HepG2 (cell line): ENCODE data around the gene LITAFD. TPM values are rescaled to one million over a fixed set of nuclear protein-coding genes. Genes with fewer than 3 reads are reported as not detected.

Source experiments
- HES4 ChIP-seq: sonication (generic); formaldehyde crosslinking; IDR thresholded peaks from 2 replicates; pipeline ENCODE4 v1.9.0; 2021; ENCODE audit warnings: mild to moderate bottlenecking, missing genetic modification reagents, borderline replicate concordance
- NFATC3 ChIP-seq: sonication (generic); formaldehyde crosslinking; IDR thresholded peaks from 2 replicates; pipeline ENCODE4 v1.5.1; 2020; ENCODE audit warnings: mild to moderate bottlenecking, missing genetic modification reagents
- RAD51 ChIP-seq: fragments of 450-650 bp; IDR thresholded peaks from 2 replicates; pipeline ENCODE4 v1.6.1; 2016; ENCODE audit warnings: borderline replicate concordance
- RFX5 ChIP-seq: IDR thresholded peaks from 2 replicates; pipeline ENCODE4 v1.6.1; 2011; ENCODE audit warnings: low read depth, low read length, improper control_type of control experiment
- ZBTB3 ChIP-seq: sonication (generic); formaldehyde crosslinking; IDR thresholded peaks from 2 replicates; pipeline ENCODE4 v1.4.0; 2020; ENCODE audit warnings: low read depth, mild to moderate bottlenecking, moderate library complexity, missing genetic modification reagents, borderline replicate concordance
- ZFP36 ChIP-seq: fragments of 150-350 bp; IDR thresholded peaks from 2 replicates; pipeline ENCODE4 v1.6.1; 2018; ENCODE audit warnings: borderline replicate concordance, low read length, low read depth; ENCODE audit not compliant: partially characterized antibody
- ZNF12 ChIP-seq: sonication (generic); formaldehyde crosslinking; IDR thresholded peaks from 2 replicates; pipeline ENCODE4 v1.5.0; 2020; ENCODE audit warnings: missing genetic modification reagents
- ZNF225 ChIP-seq: sonication (generic); formaldehyde crosslinking; IDR thresholded peaks from 2 replicates; pipeline ENCODE4 v1.4.0; 2020; ENCODE audit warnings: mild to moderate bottlenecking, missing genetic modification reagents
- ZNF274 ChIP-seq: sonication (generic); formaldehyde crosslinking; IDR thresholded peaks from 2 replicates; pipeline ENCODE4 v1.5.1; 2020; ENCODE audit warnings: mild to moderate bottlenecking, missing genetic modification reagents
- ZNF33A ChIP-seq: sonication (generic); formaldehyde crosslinking; IDR thresholded peaks from 2 replicates; pipeline ENCODE4 v1.5.1; 2020; ENCODE audit warnings: missing genetic modification reagents, mild to moderate bottlenecking, moderate library complexity, borderline replicate concordance
- ZNF34 ChIP-seq: sonication (generic); formaldehyde crosslinking; IDR thresholded peaks from 2 replicates; pipeline ENCODE4 v1.4.0; 2020; ENCODE audit warnings: mild to moderate bottlenecking, missing genetic modification reagents, borderline replicate concordance
- ZNF878 ChIP-seq: sonication (generic); formaldehyde crosslinking; IDR thresholded peaks from 2 replicates; pipeline ENCODE4 v1.8.1; 2023; ENCODE audit warnings: mild to moderate bottlenecking, missing genetic modification reagents, moderate library complexity
- polyA plus RNA-seq, 8 experiments: library from polyadenylated mRNA; depleted of rRNA in 3 of 8; stranded (reverse) in 7 of 8; unstranded in 1 of 8; fragments of >200 nt; fragmentation: Illumina TruSeq in 4 of 8; extraction: Trizol in 4 of 8; gene quantifications; 2 replicates each; pipeline versions ENCODE4 v1.2.1 to v1.2.3, GENCODE V29; 2011 to 2016; ENCODE audit warnings: low read depth in 4 of 8, missing spikeins in 1 of 8, mixed read lengths in 1 of 8; ENCODE audit not compliant: insufficient read depth in 1 of 8
- total RNA-seq, 5 experiments: library from RNA; depleted of rRNA; stranded (reverse); fragments of >200 nt; fragmentation: Illumina TruSeq; extraction: Trizol; gene quantifications; 2 replicates each; pipeline ENCODE4 v1.2.3, GENCODE V29; 2016; ENCODE audit warnings: low read depth in 1 of 5
- TF ChIP-seq, protein P1 (sequence below): sonication (generic); formaldehyde crosslinking; IDR thresholded peaks from 2 replicates; pipeline ENCODE4 v1.5.1; 2020; ENCODE audit warnings: missing genetic modification reagents, mild to moderate bottlenecking, borderline replicate concordance
- TF ChIP-seq, protein P2 (sequence below): IDR thresholded peaks from 2 replicates; pipeline ENCODE4 v1.6.1; 2016; ENCODE audit warnings: missing compliant biosample characterization, missing genetic modification reagents, borderline replicate concordance
- TF ChIP-seq, protein P3 (sequence below): sonication (generic); formaldehyde crosslinking; IDR thresholded peaks from 2 replicates; pipeline ENCODE4 v1.4.0; 2020; ENCODE audit warnings: missing genetic modification reagents, borderline replicate concordance
- TF ChIP-seq, protein P4 (sequence below): IDR thresholded peaks from 2 replicates; pipeline ENCODE4 v1.6.1; 2012; ENCODE audit warnings: low read length, improper control_type of control experiment

The LITAFD gene
- total and polyA plus RNA-seq, 2 of the 13 experiments (the other 11 are each of a cell fraction or from before 2014, with no cell fraction given) = not detected

DNA sequence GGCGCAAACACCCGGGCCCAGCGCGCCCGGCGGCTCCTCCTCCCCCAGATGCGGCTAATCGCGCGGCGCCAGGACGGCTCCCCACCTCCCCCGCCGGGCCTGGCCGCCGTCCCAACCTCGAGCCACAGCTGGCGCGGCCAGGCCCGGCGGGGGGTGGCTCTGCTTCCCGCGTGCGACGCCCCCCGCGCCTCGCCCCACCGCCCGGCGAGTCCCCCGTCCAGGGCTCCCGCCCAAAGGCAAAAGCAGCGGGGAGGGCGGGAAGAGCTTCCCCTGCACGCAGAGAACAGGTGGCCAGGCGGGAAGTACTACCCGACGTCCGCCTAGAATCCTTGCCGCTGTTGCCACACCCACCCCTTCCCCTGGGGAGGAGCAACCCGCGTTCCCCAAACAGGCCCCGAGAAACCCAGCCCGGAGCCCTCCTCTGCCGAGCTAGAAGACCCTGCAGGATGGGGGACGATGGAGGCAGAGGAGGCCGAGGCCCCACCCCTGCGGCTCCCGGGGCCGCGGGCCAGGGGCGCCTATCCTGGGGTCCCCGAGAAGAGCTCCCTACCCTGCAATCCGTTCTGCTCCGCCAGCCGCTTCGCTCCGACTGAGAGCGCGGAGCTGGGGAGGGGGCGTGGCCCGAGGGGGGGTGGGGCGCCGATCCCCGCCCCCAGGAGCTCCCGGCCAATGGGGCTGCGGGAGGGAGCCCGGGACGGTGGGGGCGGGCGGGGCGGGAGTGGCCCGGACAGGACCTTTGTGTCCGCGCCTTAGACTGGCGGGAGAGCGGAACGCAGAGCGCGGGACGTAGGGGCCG lies 13.5 kb upstream of the LITAFD start, which contains the start of gene CARHSP1 (continued):
- no peak for TF ChIP-seq ZNF878 (CRISPR knock-in tag)
- TF ChIP-seq, protein P1, sequence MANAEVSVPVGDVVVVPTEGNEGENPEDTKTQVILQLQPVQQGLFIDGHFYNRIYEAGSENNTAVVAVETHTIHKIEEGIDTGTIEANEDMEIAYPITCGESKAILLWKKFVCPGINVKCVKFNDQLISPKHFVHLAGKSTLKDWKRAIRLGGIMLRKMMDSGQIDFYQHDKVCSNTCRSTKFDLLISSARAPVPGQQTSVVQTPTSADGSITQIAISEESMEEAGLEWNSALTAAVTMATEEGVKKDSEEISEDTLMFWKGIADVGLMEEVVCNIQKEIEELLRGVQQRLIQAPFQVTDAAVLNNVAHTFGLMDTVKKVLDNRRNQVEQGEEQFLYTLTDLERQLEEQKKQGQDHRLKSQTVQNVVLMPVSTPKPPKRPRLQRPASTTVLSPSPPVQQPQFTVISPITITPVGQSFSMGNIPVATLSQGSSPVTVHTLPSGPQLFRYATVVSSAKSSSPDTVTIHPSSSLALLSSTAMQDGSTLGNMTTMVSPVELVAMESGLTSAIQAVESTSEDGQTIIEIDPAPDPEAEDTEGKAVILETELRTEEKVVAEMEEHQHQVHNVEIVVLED (CRISPR knock-in tag) = peak; percentile 32; the same call in 1 of the 2 replicates
- no peak for TF ChIP-seq ZNF34 (CRISPR knock-in tag)
- TF ChIP-seq, protein P2, sequence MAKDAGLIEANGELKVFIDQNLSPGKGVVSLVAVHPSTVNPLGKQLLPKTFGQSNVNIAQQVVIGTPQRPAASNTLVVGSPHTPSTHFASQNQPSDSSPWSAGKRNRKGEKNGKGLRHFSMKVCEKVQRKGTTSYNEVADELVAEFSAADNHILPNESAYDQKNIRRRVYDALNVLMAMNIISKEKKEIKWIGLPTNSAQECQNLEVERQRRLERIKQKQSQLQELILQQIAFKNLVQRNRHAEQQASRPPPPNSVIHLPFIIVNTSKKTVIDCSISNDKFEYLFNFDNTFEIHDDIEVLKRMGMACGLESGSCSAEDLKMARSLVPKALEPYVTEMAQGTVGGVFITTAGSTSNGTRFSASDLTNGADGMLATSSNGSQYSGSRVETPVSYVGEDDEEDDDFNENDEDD (CRISPR knock-in tag) = peak; percentile 90
- no peak; the same call in 1 of the 2 replicates for TF ChIP-seq NFATC3 (CRISPR knock-in tag)
- TF ChIP-seq ZFP36 = no peak
- TF ChIP-seq ZNF274 (CRISPR knock-in tag) = peak; percentile 87
- TF ChIP-seq, protein P3, sequence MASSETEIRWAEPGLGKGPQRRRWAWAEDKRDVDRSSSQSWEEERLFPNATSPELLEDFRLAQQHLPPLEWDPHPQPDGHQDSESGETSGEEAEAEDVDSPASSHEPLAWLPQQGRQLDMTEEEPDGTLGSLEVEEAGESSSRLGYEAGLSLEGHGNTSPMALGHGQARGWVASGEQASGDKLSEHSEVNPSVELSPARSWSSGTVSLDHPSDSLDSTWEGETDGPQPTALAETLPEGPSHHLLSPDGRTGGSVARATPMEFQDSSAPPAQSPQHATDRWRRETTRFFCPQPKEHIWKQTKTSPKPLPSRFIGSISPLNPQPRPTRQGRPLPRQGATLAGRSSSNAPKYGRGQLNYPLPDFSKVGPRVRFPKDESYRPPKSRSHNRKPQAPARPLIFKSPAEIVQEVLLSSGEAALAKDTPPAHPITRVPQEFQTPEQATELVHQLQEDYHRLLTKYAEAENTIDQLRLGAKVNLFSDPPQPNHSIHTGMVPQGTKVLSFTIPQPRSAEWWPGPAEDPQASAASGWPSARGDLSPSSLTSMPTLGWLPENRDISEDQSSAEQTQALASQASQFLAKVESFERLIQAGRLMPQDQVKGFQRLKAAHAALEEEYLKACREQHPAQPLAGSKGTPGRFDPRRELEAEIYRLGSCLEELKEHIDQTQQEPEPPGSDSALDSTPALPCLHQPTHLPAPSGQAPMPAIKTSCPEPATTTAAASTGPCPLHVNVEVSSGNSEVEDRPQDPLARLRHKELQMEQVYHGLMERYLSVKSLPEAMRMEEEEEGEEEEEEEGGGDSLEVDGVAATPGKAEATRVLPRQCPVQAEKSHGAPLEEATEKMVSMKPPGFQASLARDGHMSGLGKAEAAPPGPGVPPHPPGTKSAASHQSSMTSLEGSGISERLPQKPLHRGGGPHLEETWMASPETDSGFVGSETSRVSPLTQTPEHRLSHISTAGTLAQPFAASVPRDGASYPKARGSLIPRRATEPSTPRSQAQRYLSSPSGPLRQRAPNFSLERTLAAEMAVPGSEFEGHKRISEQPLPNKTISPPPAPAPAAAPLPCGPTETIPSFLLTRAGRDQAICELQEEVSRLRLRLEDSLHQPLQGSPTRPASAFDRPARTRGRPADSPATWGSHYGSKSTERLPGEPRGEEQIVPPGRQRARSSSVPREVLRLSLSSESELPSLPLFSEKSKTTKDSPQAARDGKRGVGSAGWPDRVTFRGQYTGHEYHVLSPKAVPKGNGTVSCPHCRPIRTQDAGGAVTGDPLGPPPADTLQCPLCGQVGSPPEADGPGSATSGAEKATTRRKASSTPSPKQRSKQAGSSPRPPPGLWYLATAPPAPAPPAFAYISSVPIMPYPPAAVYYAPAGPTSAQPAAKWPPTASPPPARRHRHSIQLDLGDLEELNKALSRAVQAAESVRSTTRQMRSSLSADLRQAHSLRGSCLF (CRISPR knock-in tag) = no peak
- no peak; the same call in 1 of the 2 replicates for TF ChIP-seq RFX5
- TF ChIP-seq, protein P4, sequence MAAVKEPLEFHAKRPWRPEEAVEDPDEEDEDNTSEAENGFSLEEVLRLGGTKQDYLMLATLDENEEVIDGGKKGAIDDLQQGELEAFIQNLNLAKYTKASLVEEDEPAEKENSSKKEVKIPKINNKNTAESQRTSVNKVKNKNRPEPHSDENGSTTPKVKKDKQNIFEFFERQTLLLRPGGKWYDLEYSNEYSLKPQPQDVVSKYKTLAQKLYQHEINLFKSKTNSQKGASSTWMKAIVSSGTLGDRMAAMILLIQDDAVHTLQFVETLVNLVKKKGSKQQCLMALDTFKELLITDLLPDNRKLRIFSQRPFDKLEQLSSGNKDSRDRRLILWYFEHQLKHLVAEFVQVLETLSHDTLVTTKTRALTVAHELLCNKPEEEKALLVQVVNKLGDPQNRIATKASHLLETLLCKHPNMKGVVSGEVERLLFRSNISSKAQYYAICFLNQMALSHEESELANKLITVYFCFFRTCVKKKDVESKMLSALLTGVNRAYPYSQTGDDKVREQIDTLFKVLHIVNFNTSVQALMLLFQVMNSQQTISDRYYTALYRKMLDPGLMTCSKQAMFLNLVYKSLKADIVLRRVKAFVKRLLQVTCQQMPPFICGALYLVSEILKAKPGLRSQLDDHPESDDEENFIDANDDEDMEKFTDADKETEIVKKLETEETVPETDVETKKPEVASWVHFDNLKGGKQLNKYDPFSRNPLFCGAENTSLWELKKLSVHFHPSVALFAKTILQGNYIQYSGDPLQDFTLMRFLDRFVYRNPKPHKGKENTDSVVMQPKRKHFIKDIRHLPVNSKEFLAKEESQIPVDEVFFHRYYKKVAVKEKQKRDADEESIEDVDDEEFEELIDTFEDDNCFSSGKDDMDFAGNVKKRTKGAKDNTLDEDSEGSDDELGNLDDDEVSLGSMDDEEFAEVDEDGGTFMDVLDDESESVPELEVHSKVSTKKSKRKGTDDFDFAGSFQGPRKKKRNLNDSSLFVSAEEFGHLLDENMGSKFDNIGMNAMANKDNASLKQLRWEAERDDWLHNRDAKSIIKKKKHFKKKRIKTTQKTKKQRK = no peak
- no peak for TF ChIP-seq RAD51
- TF ChIP-seq ZNF225 (CRISPR knock-in tag) = no peak
- TF ChIP-seq ZBTB3 = no peak; the same call in 1 of the 2 replicates
- TF ChIP-seq HES4 (CRISPR knock-in tag) = peak; percentile 91; the same call in 1 of the 2 replicates
- 0 out of 2 replicates have a peak, but pooled peaks have one; percentile 37 for TF ChIP-seq ZNF12 (CRISPR knock-in tag)
- TF ChIP-seq ZNF33A (CRISPR knock-in tag) = no peak
